Measurements from ENCODE around the gene MUC20.
"Not testable (repeated sequence)": the region's sequence is repeated elsewhere in the genome, so short reads cannot be mapped to it uniquely, and the experiment has no call there.

MUC20 gene

GRCh38 chr3:195727606-195728195 is 6.9 kb downstream of the MUC20 start:
- DNase-seq (ENCODE audit: low read depth in 2 of 2) = no peak
- TF ChIP-seq CTCF (IDR thresholded peaks at IDR 0.05; ENCODE audit: low read depth, low read length) = no peak

GRCh38 chr3:195728789-195729188 is 8.0 kb downstream of the MUC20 start:
- DNase-seq (ENCODE audit: low read depth in 2 of 2); H3K4me3 ChIP-seq (replicated peaks in 1 of 2; ENCODE audit: low read depth in 2 of 2, low read length in 2 of 2): not testable (repeated sequence)

More at GRCh38 chr3:195727606-195728195, 6.9 kb downstream of the MUC20 start:
- no peak overlapping the region for H3K4me3 ChIP-seq (replicated peaks in 1 of 2; ENCODE audit: low read depth in 2 of 2, low read length in 2 of 2)

GRCh38 chr3:195729476-195730251 is 8.9 kb downstream of the MUC20 start:
- no peak overlapping the region for H3K4me3 ChIP-seq (replicated peaks in 1 of 2; ENCODE audit: low read depth in 2 of 2, low read length in 2 of 2)
- no peak for TF ChIP-seq CTCF (IDR thresholded peaks at IDR 0.05; ENCODE audit: low read depth, low read length)
- no peak for DNase-seq (ENCODE audit: low read depth in 2 of 2)

GRCh38 chr3:195731356-195731905 is 10.7 kb downstream of the MUC20 start:
- no peak for TF ChIP-seq CTCF (IDR thresholded peaks at IDR 0.05; ENCODE audit: low read depth, low read length)
- DNase-seq (ENCODE audit: low read depth in 2 of 2) = no peak
- H3K4me3 ChIP-seq (replicated peaks in 1 of 2; ENCODE audit: low read depth in 2 of 2, low read length in 2 of 2) = no peak overlapping the region

GRCh38 chr3:195732940-195733339 is 12.2 kb downstream of the MUC20 start:
- no peak for DNase-seq (ENCODE audit: low read depth in 2 of 2)
- no peak overlapping the region for H3K4me3 ChIP-seq (replicated peaks in 1 of 2; ENCODE audit: low read depth in 2 of 2, low read length in 2 of 2)
- TF ChIP-seq CTCF (IDR thresholded peaks at IDR 0.05; ENCODE audit: low read depth, low read length) = no peak

GRCh38 chr3:195735036-195735695 is 14.4 kb downstream of the MUC20 start:
- TF ChIP-seq CTCF (IDR thresholded peaks at IDR 0.05; ENCODE audit: low read depth, low read length) = no peak
- DNase-seq (ENCODE audit: low read depth in 2 of 2) = no peak
- no peak overlapping the region for H3K4me3 ChIP-seq (replicated peaks in 1 of 2; ENCODE audit: low read depth in 2 of 2, low read length in 2 of 2)

Measured in cardiac fibroblast (primary cell).